Subcutaneous adipose tissue (tissue), 4 donors: ENCODE measurements around the gene GCK. TPM values are rescaled to one million over a fixed set of nuclear protein-coding genes. Genes with fewer than 3 reads are reported as not detected.

Experiments
- total RNA-seq, 4 donors: library from RNA; depleted of rRNA; stranded (reverse); fragments of >200 nt; gene quantifications; one replicate each; pipeline ENCODE4 v1.1.0, GENCODE V29; 2016
- TF ChIP-seq, protein P1 (sequence below): fragments of 450-650 bp; IDR thresholded peaks from one replicate; pipeline ENCODE4 v1.5.1; 2016; ENCODE audit warnings: low read depth, mild to moderate bottlenecking, control low read depth, antibody characterized with exemption, moderate library complexity

The GCK gene
- total RNA-seq, 4 donors from 2014 or later, result 0.22 to 8.1 (median 0.85) TPM; not detected in 1

DNA sequence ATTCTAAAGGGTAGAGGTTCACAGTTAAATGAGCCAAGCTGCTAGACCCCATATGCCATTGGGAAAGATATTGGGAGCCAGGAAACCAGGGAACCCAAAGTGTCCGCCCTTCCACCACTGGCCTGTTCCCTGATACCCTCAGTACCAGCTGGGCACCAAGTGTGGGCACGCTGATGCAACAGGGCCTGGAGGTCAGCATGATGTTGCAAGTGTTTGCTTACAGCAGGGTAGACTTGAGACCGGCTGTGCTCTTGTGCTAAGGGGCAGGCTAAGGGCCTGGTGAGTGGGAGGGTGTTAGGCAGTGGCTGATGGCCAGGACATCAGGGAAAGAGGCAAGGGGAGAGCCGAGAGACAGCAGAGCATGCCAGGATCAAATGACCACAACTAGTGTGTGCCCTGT, 27.1 kb downstream of the GCK start:
- TF ChIP-seq, protein P1, sequence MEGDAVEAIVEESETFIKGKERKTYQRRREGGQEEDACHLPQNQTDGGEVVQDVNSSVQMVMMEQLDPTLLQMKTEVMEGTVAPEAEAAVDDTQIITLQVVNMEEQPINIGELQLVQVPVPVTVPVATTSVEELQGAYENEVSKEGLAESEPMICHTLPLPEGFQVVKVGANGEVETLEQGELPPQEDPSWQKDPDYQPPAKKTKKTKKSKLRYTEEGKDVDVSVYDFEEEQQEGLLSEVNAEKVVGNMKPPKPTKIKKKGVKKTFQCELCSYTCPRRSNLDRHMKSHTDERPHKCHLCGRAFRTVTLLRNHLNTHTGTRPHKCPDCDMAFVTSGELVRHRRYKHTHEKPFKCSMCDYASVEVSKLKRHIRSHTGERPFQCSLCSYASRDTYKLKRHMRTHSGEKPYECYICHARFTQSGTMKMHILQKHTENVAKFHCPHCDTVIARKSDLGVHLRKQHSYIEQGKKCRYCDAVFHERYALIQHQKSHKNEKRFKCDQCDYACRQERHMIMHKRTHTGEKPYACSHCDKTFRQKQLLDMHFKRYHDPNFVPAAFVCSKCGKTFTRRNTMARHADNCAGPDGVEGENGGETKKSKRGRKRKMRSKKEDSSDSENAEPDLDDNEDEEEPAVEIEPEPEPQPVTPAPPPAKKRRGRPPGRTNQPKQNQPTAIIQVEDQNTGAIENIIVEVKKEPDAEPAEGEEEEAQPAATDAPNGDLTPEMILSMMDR, result no peak

DNA sequence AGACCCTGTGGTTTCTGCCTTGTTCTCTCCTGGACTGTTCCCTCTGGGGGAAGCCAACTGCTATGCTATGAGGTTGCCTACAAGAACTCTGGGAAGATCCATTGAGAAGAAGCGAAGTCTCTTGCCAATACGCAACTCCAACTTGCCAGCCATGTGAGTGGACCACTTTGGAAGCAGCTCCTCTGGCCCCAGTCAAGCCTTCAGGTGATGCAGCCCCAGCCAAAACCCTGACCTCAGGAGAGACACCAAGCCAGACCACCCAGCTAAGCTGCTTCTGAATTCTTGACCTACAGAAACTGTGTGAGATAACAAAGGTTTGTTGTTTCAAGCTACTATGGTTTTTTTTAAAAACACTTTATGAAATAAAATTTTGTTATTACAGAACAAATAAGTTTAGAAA, 27.9 kb downstream of the GCK start:
- TF ChIP-seq, protein P1, result no peak

DNA sequence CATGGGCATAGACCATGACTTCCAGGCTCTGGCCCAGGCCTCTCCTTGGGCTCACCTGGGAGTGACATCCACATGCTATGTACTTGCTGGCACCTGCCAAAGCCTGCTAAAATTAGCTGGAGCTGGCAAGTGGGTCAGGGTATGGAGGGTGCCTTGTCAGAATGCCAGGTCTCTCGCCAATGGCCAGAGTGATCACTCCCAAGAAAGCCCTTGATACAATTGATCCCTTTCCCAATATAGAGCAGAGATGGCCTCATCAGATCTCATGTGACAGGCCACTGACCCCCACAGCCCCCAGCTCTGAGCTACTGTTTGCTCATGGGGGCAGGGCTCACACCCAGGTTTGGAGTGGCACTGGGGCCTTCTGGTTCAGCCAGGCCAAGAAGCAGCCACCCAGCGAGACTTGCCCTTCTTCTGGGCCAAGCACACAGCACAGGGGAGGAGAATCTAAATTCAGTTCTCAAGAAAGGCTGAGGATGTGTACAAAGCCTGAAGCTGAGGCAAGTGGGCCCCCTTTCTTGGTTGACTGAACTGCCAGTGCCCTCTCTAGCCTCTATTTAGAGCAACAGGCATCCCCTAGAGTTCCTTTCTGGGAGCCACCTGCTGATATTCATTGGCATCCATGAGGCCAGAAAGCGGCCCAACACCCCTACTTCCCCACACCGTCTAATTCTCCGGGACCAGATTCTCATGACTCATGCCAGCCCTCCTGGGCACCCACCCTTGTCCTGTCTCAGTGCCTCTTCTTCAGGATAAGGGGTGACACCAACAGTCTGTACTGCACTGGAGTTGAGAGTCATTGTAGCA, 29.2 kb downstream of the GCK start:
- TF ChIP-seq, protein P1, result no peak

DNA sequence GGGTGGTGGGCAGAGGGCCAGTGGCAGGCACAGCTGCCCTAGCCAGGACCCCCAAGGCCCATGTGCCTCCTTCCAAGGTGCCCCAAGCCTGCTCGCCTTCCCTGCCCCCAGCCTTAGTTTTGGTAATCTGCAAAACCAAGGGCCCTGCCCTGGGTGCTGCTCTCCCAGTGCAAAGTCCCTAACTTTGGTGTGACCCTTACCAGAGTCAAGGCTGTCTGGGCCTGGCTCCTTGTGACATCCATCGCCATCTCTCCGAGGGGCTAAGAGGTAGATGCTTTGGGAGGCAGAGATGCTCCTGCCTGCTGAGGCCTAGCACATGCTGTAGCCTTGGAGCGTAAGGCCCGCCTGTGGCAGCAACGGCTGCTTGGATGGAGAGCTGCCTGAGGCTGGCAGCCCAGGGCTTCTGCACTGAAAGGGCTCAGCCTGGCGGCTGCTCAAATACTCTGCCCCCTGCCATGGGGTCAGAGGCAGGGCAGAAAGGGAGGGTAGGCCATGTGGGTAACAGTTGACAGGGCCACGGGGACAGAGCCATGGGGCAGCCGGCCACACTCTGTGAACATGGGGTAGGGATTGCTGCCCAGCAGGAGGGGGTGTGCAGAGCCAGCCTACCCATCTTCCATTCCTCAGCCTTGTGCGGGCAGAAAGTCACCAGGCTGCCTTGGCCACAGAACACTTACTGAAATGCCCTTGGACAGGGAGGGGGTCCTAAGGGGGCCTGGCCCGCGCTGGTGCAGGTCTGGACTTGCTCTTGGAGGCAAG, 30.2 kb downstream of the GCK start:
- TF ChIP-seq, protein P1, result no peak

DNA sequence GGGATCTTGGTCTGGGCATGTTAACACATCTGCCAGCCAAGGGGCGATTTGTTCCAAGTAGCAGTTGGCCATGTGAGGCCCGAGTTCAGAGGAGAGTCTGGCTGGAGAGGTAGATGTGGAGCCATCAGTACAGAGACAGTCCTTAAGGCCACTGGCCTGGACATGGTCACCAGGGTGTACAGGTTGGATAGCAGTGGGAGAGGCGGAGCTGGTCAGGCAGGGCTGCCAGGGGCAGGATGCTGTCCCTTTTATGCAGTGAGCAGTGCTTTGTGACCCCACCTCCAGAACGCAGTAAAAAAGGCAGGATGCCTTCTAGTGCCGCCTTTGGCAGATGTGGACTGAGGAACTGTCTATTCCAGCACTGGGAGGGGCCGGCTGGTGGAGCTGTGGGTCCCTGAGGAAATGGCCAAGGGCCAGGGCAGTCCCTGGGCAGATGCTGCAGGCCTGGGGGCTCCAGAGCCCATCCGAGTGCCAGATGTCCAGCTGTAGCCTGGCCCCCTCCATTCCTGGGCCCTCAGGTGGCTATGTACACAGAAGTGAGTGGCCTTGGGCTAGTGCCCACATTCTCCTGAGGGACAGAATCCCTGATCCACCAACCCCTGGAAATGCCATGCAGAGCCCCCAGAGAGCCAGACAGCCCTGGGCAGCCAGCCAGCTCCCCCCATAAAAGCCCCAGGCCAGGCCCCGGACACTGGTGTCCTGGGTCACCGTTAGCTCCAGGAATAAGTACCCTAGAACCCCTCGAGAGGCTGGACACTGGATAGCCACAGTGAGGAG, 31.0 kb downstream of the GCK start:
- TF ChIP-seq, protein P1, result no peak

DNA sequence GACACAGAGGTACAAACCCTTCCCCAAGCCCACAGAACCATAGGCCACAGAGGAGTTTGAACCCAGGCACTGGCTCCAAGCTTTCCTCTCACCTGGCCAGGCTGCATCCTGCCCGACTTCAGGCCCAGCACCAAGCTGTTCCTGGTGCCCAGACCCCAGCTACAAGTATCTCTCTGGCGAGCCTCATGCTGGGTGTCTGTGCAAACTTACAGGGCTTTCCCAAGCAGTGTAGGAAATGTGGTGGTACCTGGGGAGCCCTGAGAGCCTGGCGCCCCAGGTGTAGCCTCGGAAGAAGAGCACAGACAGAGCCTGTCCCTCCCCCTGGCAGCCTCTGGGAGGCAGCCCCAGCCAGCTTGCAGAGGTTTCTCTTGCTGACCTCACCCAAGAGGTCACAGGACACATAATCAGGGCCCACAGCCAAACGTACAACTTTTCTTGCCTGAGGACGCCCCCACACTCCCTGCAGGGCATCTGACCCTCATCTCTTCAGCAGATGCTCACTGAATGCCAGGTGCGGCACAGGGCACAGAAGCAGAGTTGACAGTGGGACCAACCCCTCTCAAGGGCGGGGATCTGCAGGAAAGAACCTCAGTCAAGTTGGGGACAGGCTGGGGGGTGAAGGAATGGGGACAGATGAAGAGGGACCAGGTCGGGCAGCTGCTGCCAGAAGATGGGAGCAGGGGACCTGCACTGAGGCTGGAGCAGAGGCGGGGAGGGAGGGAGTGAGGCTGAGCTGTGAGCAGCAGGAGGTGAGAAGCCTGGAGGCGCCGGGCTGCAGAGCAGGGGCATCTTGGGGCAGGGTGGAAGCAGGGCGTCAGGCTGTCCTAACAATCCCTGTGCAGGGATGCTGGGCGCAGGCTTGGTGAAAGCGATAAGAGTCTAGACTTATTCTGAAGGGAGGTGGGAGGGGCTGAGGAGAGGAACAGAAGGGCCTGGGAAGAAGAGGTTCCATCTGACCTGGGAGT, 31.8 kb downstream of the GCK start:
- TF ChIP-seq, protein P1, result no peak
